ENCODE measurements around the gene NUP107.

DNA sequence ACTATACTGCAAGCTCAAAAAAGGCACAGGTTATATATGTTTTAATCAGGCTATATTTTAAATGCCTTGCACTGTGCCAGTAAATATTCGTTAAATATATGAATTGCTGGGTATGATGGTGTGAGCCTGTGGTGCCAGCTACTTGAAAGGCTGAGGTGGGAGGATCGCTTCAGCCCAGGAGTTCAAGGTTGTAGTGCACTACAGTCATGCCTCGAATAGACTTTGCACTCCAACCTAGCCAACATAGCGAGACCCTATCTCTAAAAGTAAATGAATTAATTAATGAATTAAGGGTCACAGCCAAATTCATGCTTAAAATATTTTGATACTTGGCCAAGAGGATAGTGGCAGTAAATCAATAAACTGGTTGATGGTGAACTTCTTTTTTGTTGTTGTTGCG is 99.0 kb downstream of the NUP107 start:
- TF ChIP-seq, protein P1, sequence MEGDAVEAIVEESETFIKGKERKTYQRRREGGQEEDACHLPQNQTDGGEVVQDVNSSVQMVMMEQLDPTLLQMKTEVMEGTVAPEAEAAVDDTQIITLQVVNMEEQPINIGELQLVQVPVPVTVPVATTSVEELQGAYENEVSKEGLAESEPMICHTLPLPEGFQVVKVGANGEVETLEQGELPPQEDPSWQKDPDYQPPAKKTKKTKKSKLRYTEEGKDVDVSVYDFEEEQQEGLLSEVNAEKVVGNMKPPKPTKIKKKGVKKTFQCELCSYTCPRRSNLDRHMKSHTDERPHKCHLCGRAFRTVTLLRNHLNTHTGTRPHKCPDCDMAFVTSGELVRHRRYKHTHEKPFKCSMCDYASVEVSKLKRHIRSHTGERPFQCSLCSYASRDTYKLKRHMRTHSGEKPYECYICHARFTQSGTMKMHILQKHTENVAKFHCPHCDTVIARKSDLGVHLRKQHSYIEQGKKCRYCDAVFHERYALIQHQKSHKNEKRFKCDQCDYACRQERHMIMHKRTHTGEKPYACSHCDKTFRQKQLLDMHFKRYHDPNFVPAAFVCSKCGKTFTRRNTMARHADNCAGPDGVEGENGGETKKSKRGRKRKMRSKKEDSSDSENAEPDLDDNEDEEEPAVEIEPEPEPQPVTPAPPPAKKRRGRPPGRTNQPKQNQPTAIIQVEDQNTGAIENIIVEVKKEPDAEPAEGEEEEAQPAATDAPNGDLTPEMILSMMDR (IDR thresholded peaks at IDR 0.05), result no peak
- TF ChIP-seq POLR2A (IDR thresholded peaks at IDR 0.05), result no peak

Measured in testis (tissue), 2 donors.